Smooth muscle cell (in vitro differentiated cells): ENCODE measurements around the gene CORO1A. TPM values are rescaled to one million over a fixed set of nuclear protein-coding genes. Genes with fewer than 3 reads are reported as not detected.
"Not testable (repeated sequence)": the region's sequence is repeated elsewhere in the genome, so short reads cannot be mapped to it uniquely, and the experiment has no call there.

Experiments used
- DNase-seq: peaks from one replicate; lab custom pipeline; 2025; ENCODE audit not compliant: unreplicated experiment; lab: John Stamatoyannopoulos, UW
- H2AFZ ChIP-seq: fragments of 200-600 bp; sonication (generic); 2 replicates; pipeline ENCODE4 v1.6.0; 2016; ENCODE audit warnings: antibody characterized with exemption, low read depth, mild to moderate bottlenecking
- H3F3A ChIP-seq: fragments of 200-600 bp; sonication (generic); 2 replicates; pipeline ENCODE4 v1.6.0; 2017; ENCODE audit warnings: antibody characterized with exemption, low read depth
- H3K27ac ChIP-seq: fragments of 200-600 bp; sonication (generic); 2 replicates; pipeline ENCODE4 v1.5.1; 2016; ENCODE audit warnings: low read depth, mild to moderate bottlenecking
- H3K27me3 ChIP-seq: fragments of 200-600 bp; sonication (generic); 2 replicates; pipeline ENCODE4 v1.6.1; 2016; ENCODE audit warnings: low read depth, mild to moderate bottlenecking
- H3K36me3 ChIP-seq: fragments of 200-600 bp; sonication (generic); 2 replicates; pipeline ENCODE4 v1.5.1; 2016; ENCODE audit warnings: low read depth
- H3K4me1 ChIP-seq: fragments of 200-600 bp; sonication (generic); 2 replicates; pipeline ENCODE4 v1.5.1; 2016; ENCODE audit warnings: low read depth
- H3K4me2 ChIP-seq: fragments of 200-600 bp; sonication (generic); 2 replicates; pipeline ENCODE4 v1.6.0; 2016; ENCODE audit warnings: mild to moderate bottlenecking
- H3K4me3 ChIP-seq: fragments of 200-600 bp; sonication (generic); 2 replicates; pipeline ENCODE4 v1.5.1; 2016; ENCODE audit warnings: mild to moderate bottlenecking
- H3K79me2 ChIP-seq: fragments of 200-600 bp; sonication (generic); 2 replicates; pipeline ENCODE4 v1.6.0; 2016; ENCODE audit warnings: low read depth, mild to moderate bottlenecking
- H3K9ac ChIP-seq: fragments of 200-600 bp; sonication (generic); 2 replicates; pipeline ENCODE4 v1.6.0; 2016; ENCODE audit warnings: low read depth
- H3K9me3 ChIP-seq: fragments of 200-600 bp; sonication (generic); replicated peaks from 2 replicates; pipeline ENCODE4 v1.5.1; 2016; ENCODE audit warnings: low read depth
- H4K20me1 ChIP-seq: fragments of 200-600 bp; sonication (generic); 2 replicates; pipeline ENCODE4 v1.6.0; 2016; ENCODE audit warnings: low read depth
- CTCF ChIP-seq: fragments of 200-600 bp; sonication (generic); IDR thresholded peaks from 2 replicates; pipeline ENCODE4 v1.5.1; 2017; ENCODE audit warnings: borderline replicate concordance, mild to moderate bottlenecking, antibody characterized with exemption; ENCODE audit not compliant: insufficient read depth, poor library complexity, severe bottlenecking
- WGBS: methylation state at CpG from one replicate; pipeline ENCODE4 v1.1.7; 2016; ENCODE audit warnings: low lambda C conversion rate; 5-methylcytosine and 5-hydroxymethylcytosine counted together
- polyA plus RNA-seq: library from polyadenylated mRNA; unstranded; fragments of >200 nt; fragmentation: Nextera tagmentation; extraction: Ambion mirVana; gene quantifications from 2 replicates; pipeline ENCODE4 v1.2.1, GENCODE V29; 2016
- total RNA-seq: library from RNA; depleted of rRNA; stranded (reverse); fragments of >200 nt; gene quantifications from 2 replicates; pipeline ENCODE4 v1.2.3, GENCODE V29; 2014

CORO1A gene
- total and polyA plus RNA-seq, 2 experiments from 2014 or later = 5.1 to 6.3 TPM

GRCh38 chr16:30186782-30187555 is 3.6 kb downstream of the CORO1A start:
- H3K27me3 ChIP-seq = no peaks in the 10 kb centered on the region
- H3K79me2 ChIP-seq = no peaks in the 10 kb centered on the region
- H3K27ac ChIP-seq = no peak overlapping the region
- H4K20me1 ChIP-seq = no peaks in the 10 kb centered on the region
- no peak overlapping the region for H3K9ac ChIP-seq
- peaks cover 3% of the 10 kb centered on the region for H3F3A ChIP-seq
- H3K4me2 ChIP-seq = no peak overlapping the region
- no peaks in the 10 kb centered on the region for H3K9me3 ChIP-seq
- no peak overlapping the region for H3K4me3 ChIP-seq
- no peak overlapping the region for H2AFZ ChIP-seq
- 68% methylated on average over 36 of the region's 36 CpGs for WGBS
- peak; percentile 55 for TF ChIP-seq CTCF
- H3K36me3 ChIP-seq = no peaks in the 10 kb centered on the region
- no peaks in the 10 kb centered on the region for H3K4me1 ChIP-seq
- no peak for DNase-seq

- H3F3A ChIP-seq = peaks cover 2% of the 10 kb centered on the region
- H3K4me3 ChIP-seq = no peak overlapping the region
- no peaks in the 10 kb centered on the region for H3K27me3 ChIP-seq
- H4K20me1 ChIP-seq = no peaks in the 10 kb centered on the region
- no peak overlapping the region for H3K4me2 ChIP-seq
- H3K4me1 ChIP-seq = no peaks in the 10 kb centered on the region
- no peak overlapping the region for H3K9ac ChIP-seq
- no peaks in the 10 kb centered on the region for H3K79me2 ChIP-seq
- no peak for DNase-seq
- no peak overlapping the region for H3K27ac ChIP-seq
- no peaks in the 10 kb centered on the region for H3K36me3 ChIP-seq
- 76% methylated on average over 9 of the region's 9 CpGs for WGBS
- H3K9me3 ChIP-seq = no peaks in the 10 kb centered on the region
- H2AFZ ChIP-seq = no peak overlapping the region
- TF ChIP-seq CTCF = no peak
Observed at GRCh38 chr16:30187556-30187865, 4.1 kb downstream of the CORO1A start.

- H3K4me3 ChIP-seq = no peak overlapping the region
- no peaks in the 10 kb centered on the region for H3K9me3 ChIP-seq
- no peaks in the 10 kb centered on the region for H3K27me3 ChIP-seq
- no peaks in the 10 kb centered on the region for H3K79me2 ChIP-seq
- no peak overlapping the region for H2AFZ ChIP-seq
- no peak for TF ChIP-seq CTCF
- H3K4me1 ChIP-seq = no peaks in the 10 kb centered on the region
- H3F3A ChIP-seq = no peaks in the 10 kb centered on the region
- DNase-seq = no peak
- 96% methylated on average over 19 of the region's 23 CpGs for WGBS
- no peak overlapping the region for H3K9ac ChIP-seq
- no peaks in the 10 kb centered on the region for H3K36me3 ChIP-seq
- H3K4me2 ChIP-seq = no peak overlapping the region
- no peaks in the 10 kb centered on the region for H4K20me1 ChIP-seq
- H3K27ac ChIP-seq = no peak overlapping the region
Observed at GRCh38 chr16:30187971-30188561, 4.7 kb downstream of the CORO1A start.

- not testable (repeated sequence) for H3K36me3 ChIP-seq, H3K9me3 ChIP-seq, H3K27ac ChIP-seq, H3K79me2 ChIP-seq, H3K4me1 ChIP-seq, H4K20me1 ChIP-seq, H3K9ac ChIP-seq, H3K27me3 ChIP-seq, H3F3A ChIP-seq, H2AFZ ChIP-seq, H3K4me2 ChIP-seq, DNase-seq, H3K4me3 ChIP-seq
- 98% methylated on average over 6 of the region's 12 CpGs for WGBS
Observed at GRCh38 chr16:30191158-30191557, 7.8 kb downstream of the CORO1A start.

GRCh38 chr16:30193098-30193497 is 9.7 kb downstream of the CORO1A start:
- H3F3A ChIP-seq, H3K27me3 ChIP-seq, H3K27ac ChIP-seq, H3K9ac ChIP-seq, H3K4me1 ChIP-seq, H3K36me3 ChIP-seq, H3K4me3 ChIP-seq, H4K20me1 ChIP-seq, DNase-seq, H3K4me2 ChIP-seq, H3K9me3 ChIP-seq, H2AFZ ChIP-seq, H3K79me2 ChIP-seq: not testable (repeated sequence)
- no CpG with 5 or more reads among the region's 21 CpGs for WGBS

GRCh38 chr16:30193615-30194014 is 10.2 kb downstream of the CORO1A start, which contains the start of the genes BOLA2B and SLX1A:
BOLA2B (minus strand) TSS chr16:30193666; CDS start chr16:30193595, 71 bp downstream.
SLX1A (plus strand) TSS chr16:30193875; CDS start chr16:30194085, 210 bp downstream.
- Histone ChIP-seq H3K4me3 (peak within 1 kb of the TSS; percentile 47), H3K4me2 (peak within 1 kb of the TSS; percentile 83)
- not testable (repeated sequence) for H3K36me3 ChIP-seq, DNase-seq, H2AFZ ChIP-seq, H3K9me3 ChIP-seq, H3K9ac ChIP-seq, H3K4me1 ChIP-seq, H3F3A ChIP-seq, H3K79me2 ChIP-seq, H3K27me3 ChIP-seq, H4K20me1 ChIP-seq, H3K27ac ChIP-seq
- no CpG with 5 or more reads among the region's 34 CpGs for WGBS
